ENCODE data around the gene PPP1R1B. TPM values are rescaled to one million over a fixed set of nuclear protein-coding genes. Genes with fewer than 3 reads are reported as not detected.

The PPP1R1B gene
- polyA plus RNA-seq, 1 donor from 2014 or later = 1.8 TPM

DNA sequence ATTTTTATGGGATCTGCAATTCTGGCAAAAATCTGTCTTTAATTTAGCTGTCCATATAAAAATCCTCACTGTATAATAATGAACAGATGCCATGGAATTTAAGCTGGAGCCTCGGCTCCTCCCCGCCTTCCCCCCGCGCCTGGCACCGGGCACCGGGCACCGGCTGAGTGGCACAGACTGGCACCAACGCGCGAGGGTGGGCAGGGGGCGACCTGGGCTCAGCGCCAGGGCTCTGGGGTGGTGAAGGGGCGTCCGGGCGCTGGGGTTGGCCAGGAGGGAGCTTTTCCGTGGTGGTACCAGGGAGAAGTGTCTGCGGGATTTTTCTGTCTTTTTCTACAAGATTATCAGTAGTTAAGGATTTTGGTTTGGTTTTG is 28.1 kb upstream of the PPP1R1B start:
- H3F3A ChIP-seq (ENCODE audit: insufficient read depth, low read length, poor library complexity, severe bottlenecking) = no peaks in the 10 kb centered on the region
- no peak overlapping the region for H3K27ac ChIP-seq (ENCODE audit: low read length)
- H3K9ac ChIP-seq (ENCODE audit: low read length) = no peak overlapping the region
- peaks cover 100% of the 10 kb centered on the region for H3K27me3 ChIP-seq (ENCODE audit: insufficient read depth, low read depth, low read length)
- no peaks in the 10 kb centered on the region for H3K9me3 ChIP-seq (ENCODE audit: low read length)
- no peaks in the 10 kb centered on the region for H4K20me1 ChIP-seq (ENCODE audit: insufficient read depth)
- no peaks in the 10 kb centered on the region for H3K36me3 ChIP-seq (ENCODE audit: insufficient read depth, low read length)
- TF ChIP-seq EZH2 (IDR thresholded peaks at IDR 0.05; ENCODE audit: borderline replicate concordance, insufficient read depth, low read length, poor library complexity, severe bottlenecking) (peak; percentile 46), EP300 (conservative IDR thresholded peaks at IDR 0.05; ENCODE audit: poor library complexity, severe bottlenecking) (no peak), TAF1 (IDR thresholded peaks at IDR 0.05; ENCODE audit: low read depth) (no peak)
- no peak overlapping the region for H2AFZ ChIP-seq (ENCODE audit: low read depth, low read length)
- H3K4me3 ChIP-seq (ENCODE audit: low read length) = no peak overlapping the region
- H3K79me2 ChIP-seq (replicated peaks; ENCODE audit: insufficient read depth, low read length) = no peaks in the 10 kb centered on the region
- H3K9me2 ChIP-seq (ENCODE audit: insufficient read depth, low read length) = no peaks in the 10 kb centered on the region
- no peak overlapping the region for H3K4me2 ChIP-seq (ENCODE audit: low read length)

DNA sequence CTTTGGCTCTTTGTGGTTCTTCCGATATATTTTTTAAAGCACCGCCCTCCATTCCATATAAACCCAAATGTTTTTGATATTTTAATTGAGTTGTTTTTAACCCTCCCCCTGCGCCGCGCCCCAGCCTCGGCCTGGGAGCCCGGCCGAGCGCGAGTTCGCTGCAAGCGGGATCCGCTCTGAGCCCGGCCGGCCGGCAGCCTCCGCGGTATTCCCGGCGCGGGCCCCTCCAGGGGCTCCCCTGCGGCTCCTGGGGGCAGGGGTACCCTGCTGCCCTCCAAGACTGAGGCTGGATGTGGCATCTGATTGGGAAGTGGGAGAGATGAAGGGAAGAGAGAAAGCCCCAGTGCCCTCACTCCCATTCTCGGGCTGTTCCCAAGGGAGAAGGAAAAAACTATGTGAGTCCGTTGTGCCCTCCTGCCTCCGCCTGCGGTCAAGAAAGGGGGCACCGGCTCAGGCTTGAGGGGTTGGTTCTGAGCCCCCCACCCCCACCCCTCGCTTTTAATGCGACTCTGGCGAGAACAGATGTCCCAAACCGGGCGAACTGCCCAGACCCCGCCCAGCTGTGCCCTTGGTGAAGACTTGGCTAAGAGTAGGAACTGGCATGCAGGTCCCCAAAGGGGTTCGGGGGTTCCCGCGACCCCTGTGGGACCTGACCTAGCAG is 27.6 kb upstream of the PPP1R1B start:
- H3K4me3 ChIP-seq (ENCODE audit: low read length) = no peak overlapping the region
- no peaks in the 10 kb centered on the region for H3K9me3 ChIP-seq (ENCODE audit: low read length)
- no peak overlapping the region for H2AFZ ChIP-seq (ENCODE audit: low read depth, low read length)
- no peaks in the 10 kb centered on the region for H4K20me1 ChIP-seq (ENCODE audit: insufficient read depth)
- no peak overlapping the region for H3K9ac ChIP-seq (ENCODE audit: low read length)
- H3K4me2 ChIP-seq (ENCODE audit: low read length) = no peak overlapping the region
- no peaks in the 10 kb centered on the region for H3K9me2 ChIP-seq (ENCODE audit: insufficient read depth, low read length)
- no peak for TF ChIP-seq SMC3 (conservative IDR thresholded peaks at IDR 0.05; ENCODE audit: poor library complexity)
- no peak for TF ChIP-seq POLR2AphosphoS5 (IDR thresholded peaks at IDR 0.05)
- TF ChIP-seq RAD21 (conservative IDR thresholded peaks at IDR 0.05) = no peak
- no peak for TF ChIP-seq EZH2 (IDR thresholded peaks at IDR 0.05; ENCODE audit: borderline replicate concordance, insufficient read depth, low read length, poor library complexity, severe bottlenecking)
- TF ChIP-seq, protein P1, sequence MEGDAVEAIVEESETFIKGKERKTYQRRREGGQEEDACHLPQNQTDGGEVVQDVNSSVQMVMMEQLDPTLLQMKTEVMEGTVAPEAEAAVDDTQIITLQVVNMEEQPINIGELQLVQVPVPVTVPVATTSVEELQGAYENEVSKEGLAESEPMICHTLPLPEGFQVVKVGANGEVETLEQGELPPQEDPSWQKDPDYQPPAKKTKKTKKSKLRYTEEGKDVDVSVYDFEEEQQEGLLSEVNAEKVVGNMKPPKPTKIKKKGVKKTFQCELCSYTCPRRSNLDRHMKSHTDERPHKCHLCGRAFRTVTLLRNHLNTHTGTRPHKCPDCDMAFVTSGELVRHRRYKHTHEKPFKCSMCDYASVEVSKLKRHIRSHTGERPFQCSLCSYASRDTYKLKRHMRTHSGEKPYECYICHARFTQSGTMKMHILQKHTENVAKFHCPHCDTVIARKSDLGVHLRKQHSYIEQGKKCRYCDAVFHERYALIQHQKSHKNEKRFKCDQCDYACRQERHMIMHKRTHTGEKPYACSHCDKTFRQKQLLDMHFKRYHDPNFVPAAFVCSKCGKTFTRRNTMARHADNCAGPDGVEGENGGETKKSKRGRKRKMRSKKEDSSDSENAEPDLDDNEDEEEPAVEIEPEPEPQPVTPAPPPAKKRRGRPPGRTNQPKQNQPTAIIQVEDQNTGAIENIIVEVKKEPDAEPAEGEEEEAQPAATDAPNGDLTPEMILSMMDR (IDR thresholded peaks at IDR 0.05; ENCODE audit: poor library complexity, severe bottlenecking) = no peak
- TF ChIP-seq, protein P2, sequence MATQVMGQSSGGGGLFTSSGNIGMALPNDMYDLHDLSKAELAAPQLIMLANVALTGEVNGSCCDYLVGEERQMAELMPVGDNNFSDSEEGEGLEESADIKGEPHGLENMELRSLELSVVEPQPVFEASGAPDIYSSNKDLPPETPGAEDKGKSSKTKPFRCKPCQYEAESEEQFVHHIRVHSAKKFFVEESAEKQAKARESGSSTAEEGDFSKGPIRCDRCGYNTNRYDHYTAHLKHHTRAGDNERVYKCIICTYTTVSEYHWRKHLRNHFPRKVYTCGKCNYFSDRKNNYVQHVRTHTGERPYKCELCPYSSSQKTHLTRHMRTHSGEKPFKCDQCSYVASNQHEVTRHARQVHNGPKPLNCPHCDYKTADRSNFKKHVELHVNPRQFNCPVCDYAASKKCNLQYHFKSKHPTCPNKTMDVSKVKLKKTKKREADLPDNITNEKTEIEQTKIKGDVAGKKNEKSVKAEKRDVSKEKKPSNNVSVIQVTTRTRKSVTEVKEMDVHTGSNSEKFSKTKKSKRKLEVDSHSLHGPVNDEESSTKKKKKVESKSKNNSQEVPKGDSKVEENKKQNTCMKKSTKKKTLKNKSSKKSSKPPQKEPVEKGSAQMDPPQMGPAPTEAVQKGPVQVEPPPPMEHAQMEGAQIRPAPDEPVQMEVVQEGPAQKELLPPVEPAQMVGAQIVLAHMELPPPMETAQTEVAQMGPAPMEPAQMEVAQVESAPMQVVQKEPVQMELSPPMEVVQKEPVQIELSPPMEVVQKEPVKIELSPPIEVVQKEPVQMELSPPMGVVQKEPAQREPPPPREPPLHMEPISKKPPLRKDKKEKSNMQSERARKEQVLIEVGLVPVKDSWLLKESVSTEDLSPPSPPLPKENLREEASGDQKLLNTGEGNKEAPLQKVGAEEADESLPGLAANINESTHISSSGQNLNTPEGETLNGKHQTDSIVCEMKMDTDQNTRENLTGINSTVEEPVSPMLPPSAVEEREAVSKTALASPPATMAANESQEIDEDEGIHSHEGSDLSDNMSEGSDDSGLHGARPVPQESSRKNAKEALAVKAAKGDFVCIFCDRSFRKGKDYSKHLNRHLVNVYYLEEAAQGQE (IDR thresholded peaks at IDR 0.05; ENCODE audit: borderline replicate concordance) = no peak
- no peak for TF ChIP-seq EP300 (conservative IDR thresholded peaks at IDR 0.05; ENCODE audit: poor library complexity, severe bottlenecking)
- no peak for TF ChIP-seq TAF1 (IDR thresholded peaks at IDR 0.05; ENCODE audit: low read depth)
- no peak for TF ChIP-seq MXI1 (conservative IDR thresholded peaks at IDR 0.05; ENCODE audit: poor library complexity, severe bottlenecking)
- no peaks in the 10 kb centered on the region for H3K79me2 ChIP-seq (replicated peaks; ENCODE audit: insufficient read depth, low read length)
- no peaks in the 10 kb centered on the region for H3F3A ChIP-seq (ENCODE audit: insufficient read depth, low read length, poor library complexity, severe bottlenecking)
- H3K27ac ChIP-seq (ENCODE audit: low read length) = no peak overlapping the region
- H3K36me3 ChIP-seq (ENCODE audit: insufficient read depth, low read length) = no peaks in the 10 kb centered on the region
- peaks cover 100% of the 10 kb centered on the region for H3K27me3 ChIP-seq (ENCODE audit: insufficient read depth, low read depth, low read length)
